Endothelial cell of umbilical vein (primary cell): ENCODE results near the gene ZMIZ2. TPM values are rescaled to one million over a fixed set of nuclear protein-coding genes. Genes with fewer than 3 reads are reported as not detected.

ENCODE experiments used
- BruUV-seq: library from RNA; stranded (reverse); fragments of 400-500 nt; replicated peaks from 2 replicates; lab custom pipeline; 2021; lab: Mats Ljungman, UMichigan
- CTCF ChIA-PET: fragments of 300-600, 350-600 bp; sonication (Branson Sonifier 250); formaldehyde crosslinking; loops from one replicate; lab custom pipeline; 2021; ENCODE audit warnings: antibody characterized with exemption, inconsistent platforms; lab: Charles Lee
- POLR2A ChIA-PET: fragments of 300-600, 350-600 bp; sonication (Branson Sonifier 250); formaldehyde crosslinking; loops from one replicate; lab custom pipeline; 2021; ENCODE audit warnings: antibody characterized with exemption, inconsistent platforms; lab: Charles Lee
- DNase-seq: peaks from one replicate; pipeline ENCODE4 v3.0.0-alpha.2; 2011; ENCODE audit warnings: low read depth, low spot score
- FAIRE-seq: peaks from 2 replicates; lab custom pipeline; 2011; peaks lifted over from hg19 to GRCh38; lab: Jason Lieb, UNC
- H2AFZ ChIP-seq: 2 replicates; pipeline ENCODE4 v1.6.0; 2012; ENCODE audit warnings: low read depth, low read length, control low read depth, inconsistent platforms
- H3K27ac ChIP-seq: 2 replicates; pipeline ENCODE4 v1.5.1; 2011; ENCODE audit warnings: low read depth, mild to moderate bottlenecking, control low read depth, low read length, moderate library complexity; ENCODE audit not compliant: insufficient read depth
- H3K27me3 ChIP-seq, 2 experiments: 2 replicates each; pipeline versions ENCODE4 v1.6.0 to v1.6.1; 2011; ENCODE audit warnings: low read length in 2 of 2, mixed read lengths in 1 of 2; ENCODE audit not compliant: control insufficient read depth in 2 of 2, insufficient read depth in 2 of 2
- H3K36me3 ChIP-seq, 2 experiments: 2 replicates in 1 of 2; 3 replicates in 1 of 2; pipeline ENCODE4 v1.5.1; 2011; ENCODE audit warnings: low read length in 2 of 2, mild to moderate bottlenecking in 1 of 2, moderate library complexity in 1 of 2; ENCODE audit not compliant: control insufficient read depth in 2 of 2, insufficient read depth in 2 of 2; ENCODE audit errors: extremely low read depth in 1 of 2
- H3K4me1 ChIP-seq: 3 replicates; pipeline ENCODE4 v1.5.1; 2011; ENCODE audit warnings: mild to moderate bottlenecking, low read length; ENCODE audit not compliant: control insufficient read depth, insufficient read depth; ENCODE audit errors: extremely low read depth
- H3K4me2 ChIP-seq: 2 replicates; pipeline ENCODE4 v1.6.1; 2011; ENCODE audit warnings: low read length, control low read depth, mixed read lengths; ENCODE audit not compliant: insufficient read depth
- H3K4me3 ChIP-seq, 3 experiments: fragments of 200-600 bp in 1 of 3; sonication (generic), shearing (Covaris generic) in 1 of 3; replicated peaks in 1 of 3; 2 replicates each; pipeline ENCODE4 v1.5.1; 2011 to 2016; ENCODE audit warnings: control low read depth in 3 of 3, low read length in 3 of 3, mild to moderate bottlenecking in 2 of 3, inconsistent platforms in 1 of 3, low read depth in 1 of 3, moderate library complexity in 1 of 3; ENCODE audit not compliant: insufficient read depth in 1 of 3
- H3K79me2 ChIP-seq: 2 replicates; pipeline ENCODE4 v1.6.0; 2012; ENCODE audit warnings: low read length, inconsistent platforms; ENCODE audit not compliant: control insufficient read depth, insufficient read depth
- H3K9ac ChIP-seq: replicated peaks from 2 replicates; pipeline ENCODE3; 2011; ENCODE audit warnings: low read length, control low read depth; ENCODE audit not compliant: insufficient read depth; ENCODE audit errors: extremely low read depth
- H3K9me1 ChIP-seq: replicated peaks from 3 replicates; pipeline ENCODE4 v1.6.0; 2011; ENCODE audit warnings: mild to moderate bottlenecking, low read length; ENCODE audit not compliant: control insufficient read depth, insufficient read depth; ENCODE audit errors: extremely low read depth
- H3K9me3 ChIP-seq: replicated peaks from 2 replicates; pipeline ENCODE4 v1.5.1; 2012; ENCODE audit warnings: low read length, inconsistent platforms; ENCODE audit not compliant: control insufficient read depth, insufficient read depth
- H4K20me1 ChIP-seq: replicated peaks from 2 replicates; pipeline ENCODE3; 2011; ENCODE audit warnings: mild to moderate bottlenecking, low read length; ENCODE audit not compliant: control insufficient read depth, insufficient read depth; ENCODE audit errors: extremely low read depth
- EZH2 ChIP-seq: IDR thresholded peaks from 2 replicates; pipeline ENCODE4 v1.6.1; 2012; ENCODE audit warnings: borderline replicate concordance, low read depth, mild to moderate bottlenecking, moderate library complexity, low read length, inconsistent platforms; ENCODE audit not compliant: severe bottlenecking
- FOS ChIP-seq: IDR thresholded peaks from 2 replicates; pipeline ENCODE4 v1.6.1; 2011; ENCODE audit warnings: mild to moderate bottlenecking, low read length, moderate library complexity, borderline replicate concordance; ENCODE audit not compliant: insufficient read depth
- dilution Hi-C: fragments of 300-500 bp; cut with MboI; formaldehyde crosslinking; loops from one replicate; pipeline ENCODE4 v1.15.0; 2019; ENCODE audit warnings: low sequenced_read_pairs; ENCODE audit not compliant: extremely low pct_ligation_motif_present
- intact Hi-C: fragments of 100-400 bp; cut with micrococcal nuclease; formaldehyde crosslinking; loops from one replicate; pipeline ENCODE4 v1.10.0; 2022
- polyA plus RNA-seq, 4 experiments: library from polyadenylated mRNA; depleted of rRNA in 3 of 4; stranded (reverse) in 3 of 4; unstranded in 1 of 4; fragments of >200 nt; gene quantifications; 2 replicates each; pipeline versions ENCODE4 v1.2.1 to v1.2.3, GENCODE V29; 2011 to 2012; ENCODE audit warnings: missing spikeins in 1 of 4
- total RNA-seq: library from RNA; stranded (reverse); gene quantifications from 2 replicates; pipeline ENCODE4 v1.2.3, GENCODE V29; 2021
- TF ChIP-seq, protein P1 (sequence below), 2 donors: IDR thresholded peaks; 1 replicate in 1 of 2; 2 replicates in 1 of 2; pipeline ENCODE4 v1.5.1; 2011; ENCODE audit warnings: low read length in 2 of 2, mild to moderate bottlenecking in 2 of 2, moderate library complexity in 2 of 2, control low read depth in 1 of 2, inconsistent platforms in 1 of 2, low read depth in 1 of 2; ENCODE audit not compliant: insufficient read depth in 1 of 2; ENCODE audit errors: extremely low read depth in 1 of 2
- TF ChIP-seq, protein P2 (sequence below): IDR thresholded peaks from 2 replicates; pipeline ENCODE4 v1.6.1; 2011; ENCODE audit not compliant: insufficient read depth, insufficient read length

Gene ZMIZ2
- total and polyA plus RNA-seq, 2 donors (not counting 3 experiments of a cell fraction or from before 2014, with no cell fraction given) = 30.6 to 87.5 TPM

DNA sequence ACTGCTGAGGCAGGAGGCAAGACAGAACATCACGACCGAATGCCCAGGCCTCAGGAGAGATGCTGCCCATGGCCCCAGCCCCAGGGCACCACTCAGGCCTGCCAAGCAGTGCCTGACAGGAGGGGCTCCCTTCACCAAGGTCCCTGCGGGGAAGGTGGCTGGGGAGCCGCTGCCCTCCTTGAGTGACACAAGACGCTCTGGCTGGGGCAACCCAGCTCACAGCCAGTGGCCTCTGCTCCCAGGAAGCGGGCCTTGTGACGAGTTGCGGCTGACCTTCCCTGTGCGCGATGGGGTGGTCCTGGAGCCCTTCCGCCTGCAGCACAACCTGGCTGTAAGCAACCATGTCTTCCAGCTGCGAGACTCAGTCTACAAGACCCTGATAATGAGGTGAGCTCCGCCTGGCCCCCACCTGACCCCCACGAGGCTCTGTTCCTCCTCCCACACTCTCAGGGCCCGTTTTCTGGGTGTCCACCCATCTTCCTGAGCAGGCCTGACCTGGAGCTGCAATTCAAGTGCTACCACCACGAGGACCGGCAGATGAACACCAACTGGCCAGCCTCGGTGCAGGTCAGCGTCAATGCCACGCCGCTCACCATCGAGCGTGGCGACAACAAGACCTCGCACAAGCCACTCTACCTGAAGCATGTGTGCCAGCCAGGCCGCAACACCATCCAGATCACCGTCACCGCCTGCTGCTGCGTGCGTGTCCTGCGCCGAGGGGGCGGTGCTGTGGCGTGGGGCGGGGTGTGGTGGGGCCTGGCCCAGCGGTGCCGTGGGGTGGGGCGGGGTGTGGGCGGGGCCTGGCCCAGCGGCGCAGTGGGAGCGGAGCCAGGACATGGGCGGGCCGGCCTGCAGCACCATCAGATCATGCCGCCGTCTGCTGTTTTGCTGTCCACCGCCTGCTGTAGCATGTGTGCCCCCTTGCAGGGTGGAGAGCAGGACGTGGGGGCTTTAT, 12.8 kb downstream of the ZMIZ2 start:
- POLR2A ChIA-PET = interaction anchor here (0.6 kb wide), 1 partner anchor 293 kb away, joined by 4 read pairs; no protein-coding TSS in a partner anchor
- no peak overlapping the region for H3K27ac ChIP-seq
- H2AFZ ChIP-seq = no peak overlapping the region
- no peak overlapping the region for H3K4me2 ChIP-seq
- H3K79me2 ChIP-seq = no peaks in the 10 kb centered on the region
- no peak overlapping the region for H3K4me3 ChIP-seq
- no peaks in the 10 kb centered on the region for H4K20me1 ChIP-seq
- FAIRE-seq (no peak), DNase-seq (no peak)
- dilution Hi-C loops (no loop called here), intact Hi-C loops (loop anchor here (1.0 kb wide), 1 partner anchor 173 kb away; no protein-coding TSS in a partner anchor)
- CTCF ChIA-PET = no interaction called here
- TF ChIP-seq, protein P1, sequence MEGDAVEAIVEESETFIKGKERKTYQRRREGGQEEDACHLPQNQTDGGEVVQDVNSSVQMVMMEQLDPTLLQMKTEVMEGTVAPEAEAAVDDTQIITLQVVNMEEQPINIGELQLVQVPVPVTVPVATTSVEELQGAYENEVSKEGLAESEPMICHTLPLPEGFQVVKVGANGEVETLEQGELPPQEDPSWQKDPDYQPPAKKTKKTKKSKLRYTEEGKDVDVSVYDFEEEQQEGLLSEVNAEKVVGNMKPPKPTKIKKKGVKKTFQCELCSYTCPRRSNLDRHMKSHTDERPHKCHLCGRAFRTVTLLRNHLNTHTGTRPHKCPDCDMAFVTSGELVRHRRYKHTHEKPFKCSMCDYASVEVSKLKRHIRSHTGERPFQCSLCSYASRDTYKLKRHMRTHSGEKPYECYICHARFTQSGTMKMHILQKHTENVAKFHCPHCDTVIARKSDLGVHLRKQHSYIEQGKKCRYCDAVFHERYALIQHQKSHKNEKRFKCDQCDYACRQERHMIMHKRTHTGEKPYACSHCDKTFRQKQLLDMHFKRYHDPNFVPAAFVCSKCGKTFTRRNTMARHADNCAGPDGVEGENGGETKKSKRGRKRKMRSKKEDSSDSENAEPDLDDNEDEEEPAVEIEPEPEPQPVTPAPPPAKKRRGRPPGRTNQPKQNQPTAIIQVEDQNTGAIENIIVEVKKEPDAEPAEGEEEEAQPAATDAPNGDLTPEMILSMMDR (IDR thresholded peaks at IDR 0.05; ENCODE audit: extremely low read depth in 1 of 2, insufficient read depth in 1 of 2, low read depth in 1 of 2, low read length in 2 of 2) = no peak
- TF ChIP-seq, protein P2, sequence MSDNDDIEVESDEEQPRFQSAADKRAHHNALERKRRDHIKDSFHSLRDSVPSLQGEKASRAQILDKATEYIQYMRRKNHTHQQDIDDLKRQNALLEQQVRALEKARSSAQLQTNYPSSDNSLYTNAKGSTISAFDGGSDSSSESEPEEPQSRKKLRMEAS = no peak
- no peak for TF ChIP-seq FOS
- no peak for TF ChIP-seq EZH2
- H3K9me1 ChIP-seq = no peaks in the 10 kb centered on the region
- no peaks in the 10 kb centered on the region for H3K27me3 ChIP-seq
- H3K9ac ChIP-seq = no peak overlapping the region
- H3K4me1 ChIP-seq = no peaks in the 10 kb centered on the region
- no TSS peak for BruUV-seq
- H3K9me3 ChIP-seq = no peaks in the 10 kb centered on the region
- H3K36me3 ChIP-seq = peaks cover 7 to 82% of the 10 kb centered on the region in 2 experiments
